Kidney glomerular epithelial cell (primary cell): Measurements from ENCODE around the gene EPHA8.

Experiments used
- DNase-seq: peaks from one replicate; lab custom pipeline; 2025; lab: John Stamatoyannopoulos, UW

Gene EPHA8

DNA sequence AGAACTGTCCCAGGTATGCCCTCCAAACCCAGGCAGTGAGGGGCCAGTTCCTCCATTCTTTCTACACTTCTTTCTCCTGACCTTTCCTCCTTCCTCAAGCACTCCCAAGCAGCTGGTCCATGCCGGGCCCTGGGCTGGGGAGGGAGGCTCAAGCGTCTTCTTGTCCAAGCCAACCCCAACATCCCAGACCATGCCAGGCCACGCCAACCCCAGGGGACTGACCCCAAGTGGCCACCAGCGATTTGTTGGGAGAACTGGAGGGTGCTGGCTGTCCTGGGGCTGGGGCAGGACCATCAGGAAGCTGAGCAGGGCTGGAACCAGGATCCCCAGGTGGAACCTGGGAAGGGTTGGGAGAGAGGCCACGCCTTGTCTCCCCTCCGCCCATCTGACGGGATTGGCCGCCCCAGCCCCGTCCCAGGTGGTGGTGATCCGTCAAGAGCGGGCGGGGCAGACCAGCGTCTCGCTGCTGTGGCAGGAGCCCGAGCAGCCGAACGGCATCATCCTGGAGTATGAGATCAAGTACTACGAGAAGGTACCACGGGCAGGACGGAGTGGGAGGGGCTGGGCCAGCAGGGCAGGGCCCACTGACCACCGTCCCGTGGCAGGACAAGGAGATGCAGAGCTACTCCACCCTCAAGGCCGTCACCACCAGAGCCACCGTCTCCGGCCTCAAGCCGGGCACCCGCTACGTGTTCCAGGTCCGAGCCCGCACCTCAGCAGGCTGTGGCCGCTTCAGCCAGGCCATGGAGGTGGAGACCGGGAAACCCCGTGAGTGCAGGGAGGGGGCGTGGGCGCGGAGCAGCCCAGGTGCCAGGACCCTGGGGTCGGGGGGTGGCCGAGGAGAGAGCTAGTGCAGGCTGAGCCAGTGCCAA, 29.9 kb downstream of the EPHA8 start:
- DNase-seq = no peak

DNA sequence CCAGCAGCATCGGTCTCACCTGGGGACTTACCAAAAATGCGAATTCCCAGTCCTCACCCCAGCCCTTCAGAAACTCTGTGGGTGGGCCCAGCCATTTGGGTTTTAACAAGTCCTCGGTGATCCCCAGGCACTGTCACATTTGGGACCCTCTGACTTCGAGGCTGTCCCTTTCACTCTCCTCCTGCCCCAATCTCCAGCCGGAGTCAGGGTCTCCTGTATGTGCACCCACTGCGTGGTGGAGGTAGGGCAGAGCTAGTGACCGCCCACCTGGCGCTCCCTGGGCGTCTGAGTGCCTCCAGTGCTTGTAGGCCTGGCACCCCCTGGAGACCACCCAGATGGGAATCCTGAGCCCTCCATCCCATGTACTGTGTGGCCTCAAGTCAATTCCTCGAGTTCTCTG, 31.1 kb downstream of the EPHA8 start:
- DNase-seq = no peak

- no peak for DNase-seq
Observed at GRCh38 chr1:22595108-22595507, 31.8 kb downstream of the EPHA8 start.

DNA sequence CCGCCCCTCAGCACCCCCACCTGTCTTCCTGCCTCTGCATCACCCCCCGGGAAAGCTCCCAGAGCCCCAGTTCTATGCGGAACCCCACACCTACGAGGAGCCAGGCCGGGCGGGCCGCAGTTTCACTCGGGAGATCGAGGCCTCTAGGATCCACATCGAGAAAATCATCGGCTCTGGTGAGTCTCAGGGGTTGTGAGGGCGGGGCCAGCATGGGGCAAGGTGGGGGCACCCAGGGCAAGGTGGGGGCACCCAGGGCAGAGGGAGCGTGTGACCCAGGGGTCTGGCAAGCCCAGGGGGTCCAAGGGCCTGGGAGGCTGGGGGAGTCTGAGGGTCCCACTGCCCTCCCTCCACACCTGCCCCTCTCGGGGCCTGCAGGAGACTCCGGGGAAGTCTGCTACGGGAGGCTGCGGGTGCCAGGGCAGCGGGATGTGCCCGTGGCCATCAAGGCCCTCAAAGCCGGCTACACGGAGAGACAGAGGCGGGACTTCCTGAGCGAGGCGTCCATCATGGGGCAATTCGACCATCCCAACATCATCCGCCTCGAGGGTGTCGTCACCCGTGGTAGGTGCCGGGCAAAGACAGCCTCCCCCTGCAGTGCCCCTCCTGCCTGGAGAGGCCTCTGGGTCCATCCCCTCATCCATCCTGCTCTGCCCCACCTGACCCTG, 34.1 kb downstream of the EPHA8 start:
- DNase-seq = no peak

GRCh38 chr1:22597996-22598395, 34.7 kb downstream of the EPHA8 start:
- DNase-seq = no peak

GRCh38 chr1:22598736-22599135, 35.4 kb downstream of the EPHA8 start:
- DNase-seq = no peak

- no peak for DNase-seq
Observed at GRCh38 chr1:22600071-22600816, 37.0 kb downstream of the EPHA8 start.

GRCh38 chr1:22600817-22601605, 37.7 kb downstream of the EPHA8 start:
- DNase-seq = no peak

DNA sequence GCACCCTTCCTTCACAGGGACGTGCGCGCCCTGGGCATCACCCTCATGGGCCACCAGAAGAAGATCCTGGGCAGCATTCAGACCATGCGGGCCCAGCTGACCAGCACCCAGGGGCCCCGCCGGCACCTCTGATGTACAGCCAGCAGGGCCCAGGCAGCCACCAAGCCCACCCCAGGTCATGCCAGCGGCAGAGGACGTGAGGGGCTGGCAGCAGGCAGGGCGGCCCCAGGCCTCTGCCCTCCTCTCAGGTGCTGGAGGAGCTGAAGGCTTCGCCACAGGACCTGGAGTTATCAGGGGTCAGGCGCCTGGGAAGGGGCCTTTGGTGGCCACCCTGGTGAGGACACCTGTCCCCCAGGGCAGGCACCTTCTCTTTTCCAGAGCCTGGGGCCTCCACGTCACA, 38.3 kb downstream of the EPHA8 start:
- DNase-seq = no peak

GRCh38 chr1:22602060-22602740, 38.9 kb downstream of the EPHA8 start:
- no peak for DNase-seq

- no peak for DNase-seq
Observed at GRCh38 chr1:22606161-22606560, 42.9 kb downstream of the EPHA8 start.

GRCh38 chr1:22607154-22607553, 43.9 kb downstream of the EPHA8 start:
- DNase-seq = no peak

- DNase-seq = no peak
Observed at GRCh38 chr1:22608361-22608760, 45.1 kb downstream of the EPHA8 start.

DNA sequence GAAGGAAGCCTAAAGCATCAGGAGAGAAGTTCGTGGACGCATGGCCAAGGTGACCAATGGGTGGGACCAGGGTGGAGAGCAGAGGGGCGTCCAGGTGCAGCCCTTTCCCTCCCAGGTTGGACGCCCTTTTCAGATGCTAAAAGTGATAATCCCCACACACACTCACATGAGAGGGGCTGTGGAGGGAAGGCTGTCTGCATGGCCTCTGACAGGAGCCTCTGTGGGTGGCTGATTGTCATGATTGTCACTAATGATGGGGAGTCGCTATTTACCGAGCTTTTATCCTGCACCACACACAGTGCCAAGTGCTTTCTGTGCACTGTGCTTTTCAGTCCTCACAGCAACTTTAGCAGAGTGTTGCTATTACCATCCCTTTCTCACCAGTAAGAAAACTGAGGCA, 46.0 kb downstream of the EPHA8 start:
- no peak for DNase-seq

GRCh38 chr1:22611530-22611947, 48.2 kb downstream of the EPHA8 start:
- DNase-seq = peak; percentile 18

- DNase-seq = no peak
Observed at GRCh38 chr1:22612671-22613571, 49.6 kb downstream of the EPHA8 start.

DNA sequence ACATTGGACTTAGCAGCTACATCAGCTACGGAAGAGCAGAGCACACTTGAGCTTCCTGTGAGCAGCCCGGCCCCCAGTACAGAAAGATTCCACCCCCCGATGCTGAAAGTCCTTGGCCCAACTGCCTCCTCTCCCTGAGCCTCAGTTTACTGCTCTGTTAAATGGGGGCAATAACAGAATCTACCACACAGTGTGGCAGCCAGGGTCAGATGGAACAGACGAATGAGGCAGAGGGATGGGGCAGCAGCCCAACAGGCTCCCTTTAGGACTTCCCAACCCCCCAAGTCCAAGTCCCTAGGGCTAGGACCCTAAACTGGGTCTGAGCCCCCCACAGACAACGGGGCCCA, 50.3 kb downstream of the EPHA8 start:
- no peak for DNase-seq

- no peak for DNase-seq
Observed at GRCh38 chr1:22613951-22614350, 50.7 kb downstream of the EPHA8 start.

GRCh38 chr1:22615886-22616285, 52.6 kb downstream of the EPHA8 start:
- no peak for DNase-seq

GRCh38 chr1:22616571-22616970, 53.3 kb downstream of the EPHA8 start:
- DNase-seq = no peak
